Activated CD4-positive, alpha-beta T cell treated with anti-CD3 and anti-CD28 coated beads for 48 hours (primary cell): ENCODE results near the gene SH3D19.
"Not testable (repeated sequence)": the region's sequence is repeated elsewhere in the genome, so short reads cannot be mapped to it uniquely, and the experiment has no call there.

Experiments
- DNase-seq: peaks from one replicate; pipeline ENCODE4 v3.0.0-alpha.2; 2020

Gene SH3D19

DNA sequence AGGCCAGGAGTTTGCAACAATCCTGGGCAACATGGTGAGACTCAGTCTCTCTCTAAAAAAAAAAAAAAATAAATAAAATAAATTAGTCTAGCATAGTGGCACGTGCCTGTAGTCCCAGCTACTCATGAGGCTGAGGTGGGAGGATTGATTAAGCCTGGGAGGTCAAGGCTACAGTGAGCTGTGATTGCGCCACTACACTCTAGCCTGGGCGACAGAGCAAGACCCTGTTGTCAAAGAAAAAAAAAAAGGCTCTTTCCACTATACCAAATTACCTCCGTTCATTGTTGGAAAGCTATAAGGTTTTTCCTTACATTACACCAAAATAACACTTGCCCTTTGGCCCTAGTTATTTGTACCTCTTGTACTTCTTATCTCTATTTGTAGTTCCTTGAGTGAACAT lies 58.3 kb downstream of the SH3D19 start:
- no peak for DNase-seq

GRCh38 chr4:151266497-151266896 lies 58.9 kb downstream of the SH3D19 start:
- DNase-seq = no peak

DNA sequence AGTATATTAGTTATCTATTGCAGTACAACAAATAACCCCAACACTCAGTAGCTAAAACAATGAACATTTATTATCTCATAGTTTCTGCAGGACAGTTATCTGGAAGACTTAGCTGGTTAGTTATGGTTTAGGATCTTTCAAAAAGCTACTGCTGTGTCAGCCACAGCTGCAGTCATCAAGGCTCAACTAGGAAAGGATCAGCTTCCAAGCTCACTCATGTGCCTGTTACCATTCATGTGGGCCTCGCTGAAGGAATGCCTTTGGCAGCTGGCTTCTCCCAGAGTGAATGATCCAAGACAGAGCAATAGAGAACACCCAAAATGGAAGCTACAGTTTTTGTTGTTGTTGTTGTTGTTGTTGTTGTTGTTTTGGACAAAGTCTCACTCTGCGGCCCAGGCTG lies 62.0 kb downstream of the SH3D19 start:
- no peak for DNase-seq

DNA sequence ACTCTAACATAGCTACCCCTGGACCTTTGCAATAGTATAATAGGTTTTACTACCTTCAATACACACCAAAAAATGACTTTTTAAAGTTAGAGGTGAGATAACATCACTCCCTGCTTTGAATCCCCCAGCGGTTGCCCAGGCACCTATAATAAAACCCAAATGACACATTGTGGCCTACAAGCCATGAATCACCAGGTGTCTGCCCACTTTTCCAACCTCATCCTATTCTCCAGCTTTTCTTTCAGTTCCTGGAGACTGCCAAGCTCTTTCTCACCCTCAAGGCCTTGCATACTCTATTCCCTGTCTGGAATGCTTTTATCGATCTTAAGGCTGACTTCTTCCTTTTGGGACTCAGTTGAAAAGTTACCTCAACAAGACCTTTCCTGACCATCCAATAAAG lies 64.9 kb downstream of the SH3D19 start:
- DNase-seq = no peak

- no peak for DNase-seq
These were observed 65.7 kb downstream of the SH3D19 start for GRCh38 chr4:151259752-151260151.

DNA sequence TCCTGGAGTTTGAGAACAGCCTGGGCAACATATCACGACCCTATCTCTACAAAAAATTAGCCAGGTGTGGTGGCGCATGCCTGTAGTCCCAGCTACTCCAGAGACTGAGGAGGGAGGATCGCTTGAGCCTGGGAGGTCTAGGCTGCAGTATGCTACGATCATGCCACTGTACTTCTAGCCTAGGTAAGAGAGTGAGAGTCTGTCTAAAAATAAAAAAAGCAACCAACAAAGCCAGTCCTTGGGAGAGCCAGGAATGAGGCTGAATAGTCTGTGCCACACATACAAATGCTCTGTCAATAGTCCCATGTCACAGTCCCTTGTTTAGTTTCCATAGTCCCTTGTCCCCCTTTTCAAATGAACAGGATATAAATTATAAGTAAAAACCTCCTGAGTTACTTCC lies 67.7 kb downstream of the SH3D19 start:
- no peak for DNase-seq

DNA sequence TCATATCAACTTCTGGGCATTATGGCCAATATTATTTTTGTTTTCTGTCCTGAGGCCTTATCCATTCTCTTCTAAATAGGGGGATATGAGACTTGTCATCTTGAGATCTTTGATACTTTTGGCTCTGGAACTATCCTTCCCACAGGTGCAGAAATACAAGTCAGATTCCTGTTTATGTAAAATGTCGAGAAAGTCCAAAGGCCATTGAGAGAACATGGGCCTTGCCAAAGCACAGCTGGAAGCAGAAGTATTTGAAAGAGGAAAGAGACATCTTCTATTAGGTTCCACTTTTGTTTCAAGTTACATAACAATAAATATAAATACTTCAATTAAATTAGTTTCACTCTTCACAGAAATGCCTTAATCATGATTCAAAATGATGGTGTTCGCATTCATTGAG lies 69.3 kb downstream of the SH3D19 start:
- no peak for DNase-seq

- DNase-seq = not testable (repeated sequence)
These were observed 69.7 kb downstream of the SH3D19 start for GRCh38 chr4:151255680-151256079.

DNA sequence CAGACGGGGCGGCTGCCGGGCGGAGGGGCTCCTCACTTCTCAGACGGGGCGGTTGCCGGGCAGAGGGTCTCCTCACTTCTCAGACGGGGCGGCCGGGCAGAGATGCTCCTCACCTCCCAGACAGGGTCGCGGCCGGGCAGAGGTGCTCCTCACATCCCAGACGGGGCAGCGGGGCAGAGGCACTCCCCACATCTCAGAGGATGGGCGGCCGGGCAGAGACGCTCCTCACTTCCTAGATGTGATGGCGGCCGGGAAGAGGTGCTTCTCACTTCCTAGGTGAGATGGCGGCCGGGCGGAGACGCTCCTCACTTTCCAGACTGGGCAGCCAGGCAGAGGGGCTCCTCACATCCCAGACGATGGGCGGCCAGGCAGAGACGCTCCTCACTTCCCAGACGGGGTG lies 70.2 kb downstream of the SH3D19 start:
- not testable (repeated sequence) for DNase-seq

DNA sequence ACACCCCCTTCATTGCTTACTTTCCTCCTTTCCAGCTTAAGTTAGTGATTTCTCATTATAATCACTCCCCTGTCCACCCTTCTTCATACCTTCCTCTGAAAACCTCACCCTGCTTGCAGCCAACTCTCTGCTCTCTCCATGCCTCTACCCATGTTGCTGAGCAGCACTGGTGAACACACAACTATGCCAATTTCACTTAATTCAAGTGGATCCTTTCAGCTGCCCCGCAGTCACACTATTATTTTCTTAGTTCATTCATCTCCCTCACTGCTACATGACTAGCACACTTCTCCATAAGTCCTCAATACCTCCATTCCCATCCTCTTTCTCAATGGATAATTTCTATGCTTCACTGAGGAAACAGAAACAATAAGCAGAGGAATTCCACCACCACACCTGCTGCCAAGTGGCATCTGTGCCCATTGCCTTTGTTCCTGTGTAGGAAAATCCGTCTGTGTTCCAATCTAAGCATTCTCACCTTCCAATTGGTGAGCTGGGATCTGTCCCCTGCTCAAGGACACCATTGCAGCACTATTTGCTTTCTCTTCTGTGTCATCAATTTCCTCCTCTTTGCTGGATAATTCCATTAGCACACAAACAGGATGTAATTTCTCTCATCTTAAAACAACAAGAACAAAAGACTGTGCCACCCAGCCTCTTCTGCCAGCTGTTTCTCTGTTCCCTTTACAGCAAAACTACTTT lies 73.7 kb downstream of the SH3D19 start:
- DNase-seq = no peak

GRCh38 chr4:151250706-151251105 lies 74.7 kb downstream of the SH3D19 start:
- no peak for DNase-seq

GRCh38 chr4:151248519-151248918 lies 76.9 kb downstream of the SH3D19 start:
- no peak for DNase-seq

GRCh38 chr4:151247395-151247794 lies 78.0 kb downstream of the SH3D19 start:
- no peak for DNase-seq

DNA sequence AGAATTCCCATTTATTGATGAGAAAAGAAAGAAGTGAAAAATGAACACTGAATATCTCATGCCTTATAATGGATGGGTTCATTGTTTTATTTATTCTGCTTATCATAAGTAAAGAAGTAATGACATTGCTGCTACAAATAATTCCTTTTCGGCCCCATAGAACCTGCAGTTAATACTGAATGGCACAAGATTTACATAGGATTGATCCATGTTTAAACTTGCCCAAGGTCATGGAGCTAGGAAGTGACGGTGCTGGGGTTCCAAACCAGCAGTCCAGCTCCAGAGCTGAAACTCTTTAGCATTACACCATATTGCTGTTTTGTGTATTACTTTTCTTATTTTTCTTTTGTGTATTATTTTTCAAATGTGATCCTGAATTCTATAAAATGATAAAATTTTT lies 78.7 kb downstream of the SH3D19 start:
- DNase-seq = no peak

DNA sequence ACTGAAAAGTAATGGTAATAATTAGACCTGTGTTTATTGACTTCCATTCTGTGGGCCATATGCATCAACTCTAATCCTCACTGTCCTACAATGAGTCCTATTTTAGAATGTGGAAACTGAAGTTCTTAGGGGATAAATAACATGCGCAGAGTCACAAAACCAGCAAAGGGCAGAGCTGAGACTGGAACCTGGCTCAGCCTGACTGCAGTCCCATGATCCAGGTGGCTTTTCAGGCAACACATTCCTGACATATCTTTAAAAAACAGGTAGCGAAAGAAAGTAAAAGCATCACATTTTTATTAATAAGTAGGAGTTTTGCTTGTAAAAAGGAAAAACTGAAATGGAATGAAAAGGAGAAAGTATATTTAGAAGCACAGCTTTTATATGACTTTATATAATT lies 83.1 kb downstream of the SH3D19 start:
- no peak for DNase-seq

- DNase-seq = no peak
These were observed 85.8 kb downstream of the SH3D19 start for GRCh38 chr4:151239608-151240007.

DNA sequence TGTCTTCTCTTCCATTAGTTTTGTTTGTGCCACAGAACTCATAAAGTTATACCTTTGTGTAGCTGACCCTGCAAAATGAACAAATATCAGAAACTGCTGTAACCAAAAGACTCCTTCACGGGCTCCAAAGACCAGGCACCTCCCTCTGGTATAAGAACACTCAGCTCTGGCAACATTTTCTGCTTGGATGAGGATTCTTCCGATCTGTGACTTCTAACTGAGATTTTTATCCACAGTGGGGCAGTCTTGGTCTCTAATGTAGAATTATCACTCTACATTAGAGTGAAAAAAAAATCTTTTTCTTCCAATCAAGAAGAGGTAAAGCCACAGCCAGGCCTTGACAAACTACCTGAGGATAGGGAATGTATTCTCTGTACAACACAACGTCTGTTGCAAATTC lies 86.9 kb downstream of the SH3D19 start:
- DNase-seq = no peak

- no peak for DNase-seq
These were observed 89.4 kb downstream of the SH3D19 start for GRCh38 chr4:151236036-151236435.

- DNase-seq = not testable (repeated sequence)
These were observed 90.0 kb downstream of the SH3D19 start for GRCh38 chr4:151235373-151235772.

GRCh38 chr4:151233600-151233999 lies 91.8 kb downstream of the SH3D19 start:
- no peak for DNase-seq

GRCh38 chr4:151231915-151232595 lies 93.3 kb downstream of the SH3D19 start:
- no peak for DNase-seq

DNA sequence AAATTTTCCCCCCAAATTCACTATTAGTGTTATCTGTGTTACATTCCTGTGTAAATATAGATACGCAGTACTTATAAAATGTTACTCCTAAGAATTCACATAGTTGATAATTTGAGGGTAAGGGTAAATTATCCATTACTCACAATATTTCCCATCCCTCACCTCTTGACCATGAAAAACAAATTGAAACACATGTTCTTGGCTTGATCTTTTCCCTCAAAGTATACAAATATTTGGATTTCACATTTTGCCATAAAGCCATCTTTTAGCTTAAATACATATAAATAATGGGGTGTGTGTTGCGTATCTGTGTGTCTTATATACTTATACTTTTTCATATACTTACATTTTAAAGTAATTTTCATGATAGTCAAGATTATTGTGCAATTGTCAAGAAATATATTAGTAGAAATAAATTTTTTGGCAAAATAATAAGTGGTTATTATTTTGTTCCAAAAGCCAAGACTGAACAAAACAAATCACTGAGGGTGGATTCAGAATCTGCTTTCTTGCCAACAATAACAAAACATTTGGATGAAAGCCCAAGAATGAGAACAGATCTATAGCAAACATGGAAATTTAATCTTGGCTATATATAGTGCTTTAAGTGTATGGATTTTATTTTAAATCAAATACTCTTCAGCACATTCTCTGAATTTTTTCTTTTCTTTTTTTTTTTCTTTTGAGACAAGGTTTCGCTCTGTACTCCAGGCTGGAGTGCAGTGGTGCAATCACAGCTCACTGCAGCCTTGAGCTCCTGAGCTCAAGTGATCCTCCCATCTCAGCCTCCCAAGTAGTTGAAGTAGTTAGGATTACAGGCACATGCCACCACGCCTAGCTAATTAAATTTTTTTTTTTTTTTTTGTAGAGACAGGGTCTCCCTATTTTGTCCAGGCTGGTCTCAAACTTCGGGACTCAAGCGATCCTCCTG lies 97.0 kb downstream of the SH3D19 start:
- DNase-seq = no peak

- DNase-seq = no peak
These were observed 97.7 kb downstream of the SH3D19 start for GRCh38 chr4:151227731-151228130.

DNA sequence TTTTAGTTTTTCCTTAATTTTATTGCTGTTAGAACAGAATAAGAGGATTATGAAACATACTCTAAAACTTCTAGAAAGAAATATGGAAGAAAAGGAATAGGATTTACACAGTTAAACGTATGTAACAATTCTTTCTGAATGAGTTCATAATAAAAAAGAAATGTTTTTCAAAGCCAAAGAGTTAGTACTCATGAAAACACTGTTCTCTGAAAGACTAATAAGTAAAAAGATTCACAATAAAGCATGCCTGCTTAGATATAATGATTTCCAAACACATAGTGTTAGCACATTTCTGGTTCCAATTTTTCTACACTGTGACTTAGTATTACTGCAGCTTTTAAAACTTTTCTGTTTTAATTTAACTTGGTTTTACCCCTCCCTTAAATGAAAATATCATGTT lies 98.2 kb downstream of the SH3D19 start:
- DNase-seq = no peak
